PC-9 (cell line): Measurements from ENCODE around the gene HOMEZ. TPM values are rescaled to one million over a fixed set of nuclear protein-coding genes. Genes with fewer than 3 reads are reported as not detected.
"Not testable (repeated sequence)": the region's sequence is repeated elsewhere in the genome, so short reads cannot be mapped to it uniquely, and the experiment has no call there.

Source experiments
- BruUV-seq: library from RNA; stranded (reverse); fragments of 400-500 nt; replicated peaks from 2 replicates; lab custom pipeline; 2021; lab: Mats Ljungman, UMichigan
- CTCF ChIA-PET: fragments of 300-600 bp; sonication (Branson Sonifier 250); formaldehyde crosslinking; loops from one replicate; lab custom pipeline; 2022; ENCODE audit warnings: antibody characterized with exemption; lab: Charles Lee
- POLR2A ChIA-PET: fragments of 300-600 bp; sonication (Branson Sonifier 250); formaldehyde crosslinking; loops from one replicate; lab custom pipeline; 2022; ENCODE audit warnings: antibody characterized with exemption; ENCODE audit not compliant: unreplicated experiment; lab: Charles Lee
- DNase-seq, 2 experiments: peaks; one replicate each; pipeline versions ENCODE4 v3.0.0 to v3.0.0-alpha.2; 2015 to 2022; ENCODE audit warnings: mixed read lengths in 1 of 2
- H2AFZ ChIP-seq: fragments of 200-600 bp; sonication (generic); 2 replicates; pipeline ENCODE4 v1.8.1; 2017; ENCODE audit warnings: antibody characterized with exemption
- H3F3A ChIP-seq: fragments of 200-600 bp; sonication (generic); 2 replicates; pipeline ENCODE4 v1.8.1; 2017; ENCODE audit warnings: antibody characterized with exemption, mild to moderate bottlenecking, low read depth; ENCODE audit not compliant: insufficient read depth
- H3K27ac ChIP-seq: fragments of 200-600 bp; sonication (generic); 2 replicates; pipeline ENCODE4 v1.6.1; 2016; ENCODE audit warnings: mixed run types
- H3K27me3 ChIP-seq: fragments of 200-600 bp; sonication (generic); 2 replicates; pipeline ENCODE4 v1.6.1; 2016; ENCODE audit warnings: low read depth, mixed run types; ENCODE audit not compliant: insufficient read depth
- H3K36me3 ChIP-seq: fragments of 200-600 bp; sonication (generic); 2 replicates; pipeline ENCODE4 v1.6.1; 2016; ENCODE audit warnings: low read depth, mixed run types
- H3K4me1 ChIP-seq: fragments of 200-600 bp; sonication (generic); replicated peaks from 2 replicates; pipeline ENCODE4 v1.6.1; 2016; ENCODE audit warnings: mixed run types; ENCODE audit not compliant: insufficient read depth
- H3K4me2 ChIP-seq: fragments of 200-600 bp; sonication (generic); 2 replicates; pipeline ENCODE4 v1.6.1; 2017; ENCODE audit warnings: mixed run types
- H3K4me3 ChIP-seq: fragments of 200-600 bp; sonication (generic); 2 replicates; pipeline ENCODE4 v1.6.1; 2016; ENCODE audit warnings: mixed run types
- H3K79me2 ChIP-seq: fragments of 200-600 bp; sonication (generic); 2 replicates; pipeline ENCODE4 v1.6.1; 2017; ENCODE audit warnings: low read depth, mixed run types
- H3K9me2 ChIP-seq: fragments of 200-600 bp; sonication (generic); 2 replicates; pipeline ENCODE4 v1.8.1; 2017; ENCODE audit warnings: mild to moderate bottlenecking; ENCODE audit not compliant: insufficient read depth
- H3K9me3 ChIP-seq: fragments of 200-600 bp; sonication (generic); 2 replicates; pipeline ENCODE4 v1.8.1; 2016; ENCODE audit warnings: low read depth; ENCODE audit not compliant: insufficient read depth
- H4K20me1 ChIP-seq: fragments of 200-600 bp; sonication (generic); 2 replicates; pipeline ENCODE4 v1.8.1; 2017; ENCODE audit not compliant: insufficient read depth
- CTCF ChIP-seq: fragments of 200-600 bp; sonication (generic); conservative IDR thresholded peaks from 2 replicates; pipeline ENCODE4 v1.6.1; 2017; ENCODE audit warnings: mixed run types, antibody characterized with exemption, mild to moderate bottlenecking, moderate library complexity
- EZH2 ChIP-seq: fragments of 200-600 bp; sonication (generic); IDR thresholded peaks from 2 replicates; pipeline ENCODE4 v1.8.0; 2017; ENCODE audit warnings: antibody characterized with exemption, low read depth
- intact Hi-C: fragments of 100-400 bp; cut with micrococcal nuclease; formaldehyde crosslinking; loops from one replicate; pipeline ENCODE4 v1.10.0; 2022; ENCODE audit not compliant: unreplicated experiment
- total RNA-seq: library from RNA; stranded (reverse); gene quantifications from 2 replicates; pipeline ENCODE4 v1.2.3, GENCODE V29; 2021

HOMEZ gene
- total RNA-seq, 1 experiment from 2014 or later: 14.0 TPM

- intact Hi-C loops: no loop called here
- no TSS peak for BruUV-seq
- Histone ChIP-seq H3K4me1 (no peaks in the 10 kb centered on the region), H3K36me3 (no peaks in the 10 kb centered on the region), H2AFZ (no peak overlapping the region), H3K4me2 (no peak overlapping the region), H3F3A (no peaks in the 10 kb centered on the region), H3K79me2 (no peaks in the 10 kb centered on the region), H3K9me3 (no peaks in the 10 kb centered on the region), H3K4me3 (no peak overlapping the region), H3K9me2 (no peaks in the 10 kb centered on the region), H3K27me3 (no peaks in the 10 kb centered on the region), H3K27ac (no peak overlapping the region), H4K20me1 (no peaks in the 10 kb centered on the region)
- TF ChIP-seq EZH2 (no peak), CTCF (no peak)
- ChIA-PET POLR2A (no interaction called here), CTCF (no interaction called here)
- DNase-seq: no peak
Measured at GRCh38 chr14:23227566-23227965, 58.4 kb downstream of the HOMEZ start.

DNA sequence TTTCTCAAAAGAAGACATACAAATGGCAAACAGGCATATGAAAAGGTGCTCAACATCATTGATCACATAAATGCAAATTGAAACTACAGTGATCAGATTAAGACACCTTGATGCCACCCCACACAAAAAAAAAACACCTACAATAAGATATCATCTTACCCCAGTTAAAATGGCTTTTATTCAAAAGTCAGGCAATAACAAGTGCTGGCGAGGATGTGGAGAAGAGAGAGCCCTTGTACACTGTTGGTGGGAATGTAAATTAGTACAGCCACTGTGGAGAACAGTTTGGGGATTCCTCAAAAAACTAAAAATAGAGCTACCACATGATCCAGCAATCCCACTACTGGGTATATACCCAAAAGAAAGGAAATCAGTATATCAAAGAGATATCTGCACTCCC lies 61.0 kb downstream of the HOMEZ start:
- CTCF ChIA-PET, H3K4me2 ChIP-seq, intact Hi-C loops, BruUV-seq, H3K27ac ChIP-seq, H3K36me3 ChIP-seq, H3K9me2 ChIP-seq, POLR2A ChIA-PET, H3K9me3 ChIP-seq, H2AFZ ChIP-seq, H3K27me3 ChIP-seq, H3K4me3 ChIP-seq, H3F3A ChIP-seq, H3K79me2 ChIP-seq, DNase-seq, H3K4me1 ChIP-seq, H4K20me1 ChIP-seq: not testable (repeated sequence)

Other genes with a start within 250 kb of the HOMEZ start
- gene PSMB11, start 243.9 kb downstream of the HOMEZ start, total RNA-seq: not detected in 2 replicates
- gene CDH24, start 228.6 kb downstream of the HOMEZ start, total RNA-seq: 16.4 and 18.8 TPM in 2 replicates
- 113 and 171 TPM in 2 replicates for gene ACIN1, start 191.0 kb downstream of the HOMEZ start, total RNA-seq
- gene C14orf119, start 190.6 kb downstream of the HOMEZ start, total RNA-seq: 26.8 and 46.5 TPM in 2 replicates
- gene CIROP, start 181.1 kb downstream of the HOMEZ start, total RNA-seq: not detected in 2 replicates
- gene CEBPE, start 166.9 kb downstream of the HOMEZ start, total RNA-seq: not detected in 2 replicates
- gene SLC7A8, start 102.5 kb downstream of the HOMEZ start, total RNA-seq: 2.0 and 3.6 TPM in 2 replicates
- gene RNF212B, start 48.2 kb downstream of the HOMEZ start, total RNA-seq: not detected in 2 replicates
- 8.1 and 9.5 TPM in 2 replicates for gene PPP1R3E, start 16.7 kb upstream of the HOMEZ start, total RNA-seq
- 20.3 and 25.7 TPM in 2 replicates for gene BCL2L2, start 20.7 kb upstream of the HOMEZ start, total RNA-seq
- gene PABPN1, start 35.3 kb upstream of the HOMEZ start, total RNA-seq: 107 and 142 TPM in 2 replicates
- not detected in 2 replicates for gene SLC22A17, start 66.8 kb upstream of the HOMEZ start, total RNA-seq
- gene EFS, start 79.0 kb upstream of the HOMEZ start, total RNA-seq: not detected in 2 replicates
- gene IL25, start 86.7 kb upstream of the HOMEZ start, total RNA-seq: not detected in 2 replicates
- not detected in 2 replicates for gene CMTM5, start 90.9 kb upstream of the HOMEZ start, total RNA-seq
- not detected in 2 replicates for gene MYH6, start 122.1 kb upstream of the HOMEZ start, total RNA-seq
- gene MYH7, start 149.5 kb upstream of the HOMEZ start, total RNA-seq: not detected in 2 replicates
- gene NGDN, start 183.6 kb upstream of the HOMEZ start, total RNA-seq: 23.1 and 27.6 TPM in 2 replicates